IPS-15b (cell line): ENCODE results near the gene TIAM2.
"Not testable (repeated sequence)": the region's sequence is repeated elsewhere in the genome, so short reads cannot be mapped to it uniquely, and the experiment has no call there.

ENCODE experiments used
- H3K27me3 ChIP-seq: one replicate; pipeline ENCODE4 v1.6.1; 2013; ENCODE audit warnings: low read length; ENCODE audit not compliant: control insufficient read depth, insufficient read depth
- H3K36me3 ChIP-seq: one replicate; pipeline ENCODE4 v1.6.1; 2013; ENCODE audit warnings: low read length; ENCODE audit not compliant: control insufficient read depth, insufficient read depth
- H3K4me1 ChIP-seq: one replicate; pipeline ENCODE4 v1.6.1; 2013; ENCODE audit warnings: mild to moderate bottlenecking, low read length; ENCODE audit not compliant: control insufficient read depth, insufficient read depth
- H3K4me3 ChIP-seq: one replicate; pipeline ENCODE4 v1.5.1; 2013; ENCODE audit warnings: low read depth, low read length
- H3K9ac ChIP-seq: one replicate; pipeline ENCODE4 v1.6.1; 2013; ENCODE audit warnings: low read depth, mild to moderate bottlenecking, low read length
- H3K9me3 ChIP-seq: one replicate; pipeline ENCODE4 v1.6.1; 2013; ENCODE audit warnings: mild to moderate bottlenecking, low read length; ENCODE audit not compliant: control insufficient read depth, insufficient read depth

The TIAM2 gene

DNA sequence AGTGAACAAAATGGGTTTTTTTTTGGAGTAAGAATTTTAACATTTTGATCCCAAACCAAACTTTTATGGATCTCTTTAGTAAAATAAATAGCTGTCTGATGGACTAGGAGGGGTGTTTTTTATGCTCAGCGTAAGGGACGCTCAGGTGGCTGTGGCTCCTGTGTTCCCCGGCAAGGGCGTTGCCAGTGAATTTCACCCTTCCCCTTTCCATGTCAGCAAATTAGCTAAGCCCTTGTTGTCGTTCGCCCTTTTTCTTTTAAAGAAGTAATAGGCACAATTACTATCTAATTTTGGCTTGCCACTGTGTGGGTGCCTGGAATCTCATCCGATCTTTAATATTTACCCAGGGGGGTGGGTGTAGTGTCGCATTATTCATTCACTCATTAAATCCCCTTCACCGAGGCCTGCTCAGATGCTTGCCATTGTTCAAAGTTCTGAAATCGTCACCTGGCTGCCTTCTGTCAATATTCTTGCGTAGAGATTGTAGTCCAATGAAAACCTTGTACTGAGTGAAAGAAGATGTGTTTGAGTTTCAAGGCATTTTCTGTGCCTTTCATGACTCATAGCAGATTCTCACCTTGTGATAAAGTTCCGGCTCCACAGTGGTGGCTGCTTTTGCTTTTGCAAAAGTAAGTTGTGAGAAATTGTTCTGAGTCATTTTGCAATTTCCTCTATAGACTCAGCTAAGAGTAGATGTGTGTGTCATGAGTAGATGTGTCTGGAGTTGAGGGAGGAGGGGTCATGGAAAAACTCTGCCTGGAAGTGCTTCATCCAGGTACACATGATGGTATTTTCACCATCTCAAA lies 228.7 kb downstream of the TIAM2 start:
- Histone ChIP-seq H3K36me3 (no peaks in the 10 kb centered on the region), H3K4me3 (no peak overlapping the region), H3K9ac (no peak overlapping the region), H3K9me3 (no peaks in the 10 kb centered on the region), H3K4me1 (peaks cover 6% of the 10 kb centered on the region), H3K27me3 (no peaks in the 10 kb centered on the region)

DNA sequence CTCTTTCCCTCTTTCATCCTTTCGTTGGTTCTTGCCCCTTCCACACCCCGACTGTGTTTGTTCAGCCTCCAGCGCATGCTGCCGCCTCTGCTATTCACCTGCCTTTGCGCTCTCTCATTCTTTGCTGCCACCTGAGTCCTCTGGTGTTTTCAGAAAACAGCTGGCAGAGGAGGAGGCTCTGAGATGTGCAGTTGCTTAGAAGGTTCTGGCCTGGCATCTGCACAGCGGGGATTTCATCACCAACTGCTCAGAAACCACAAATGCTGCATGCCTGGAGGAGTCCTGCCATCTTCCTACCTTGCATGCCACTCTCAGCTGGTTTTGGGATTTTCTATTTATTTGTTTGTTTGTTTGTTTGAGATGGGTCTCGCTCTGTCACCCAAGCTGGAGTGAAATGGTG lies 229.5 kb downstream of the TIAM2 start:
- Histone ChIP-seq H3K4me3 (no peak overlapping the region), H3K9me3 (no peaks in the 10 kb centered on the region), H3K36me3 (no peaks in the 10 kb centered on the region), H3K27me3 (no peaks in the 10 kb centered on the region), H3K9ac (no peak overlapping the region), H3K4me1 (peaks cover 6% of the 10 kb centered on the region)

DNA sequence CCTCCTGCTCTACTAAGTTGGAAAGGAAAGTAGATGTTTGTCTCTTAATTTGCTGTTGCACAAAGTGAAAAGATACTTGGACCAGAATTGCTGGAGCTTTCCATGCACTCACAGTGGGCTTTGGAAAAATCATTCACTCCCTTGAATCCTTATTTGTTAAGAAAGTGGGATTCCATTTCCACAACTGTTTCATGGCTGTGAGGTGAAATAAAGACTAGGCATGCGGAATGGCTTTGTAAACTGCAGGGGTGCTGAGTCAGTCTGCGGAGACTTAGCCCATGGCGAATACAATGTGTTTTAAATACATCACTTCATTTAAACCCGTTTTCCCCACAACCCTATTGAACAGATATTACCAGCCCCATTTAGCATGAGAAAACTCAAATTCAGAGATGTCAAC lies 231.9 kb downstream of the TIAM2 start:
- Histone ChIP-seq H3K36me3 (no peaks in the 10 kb centered on the region), H3K4me3 (no peak overlapping the region), H3K9me3 (no peaks in the 10 kb centered on the region), H3K27me3 (no peaks in the 10 kb centered on the region), H3K9ac (no peak overlapping the region), H3K4me1 (peaks cover 6% of the 10 kb centered on the region)

DNA sequence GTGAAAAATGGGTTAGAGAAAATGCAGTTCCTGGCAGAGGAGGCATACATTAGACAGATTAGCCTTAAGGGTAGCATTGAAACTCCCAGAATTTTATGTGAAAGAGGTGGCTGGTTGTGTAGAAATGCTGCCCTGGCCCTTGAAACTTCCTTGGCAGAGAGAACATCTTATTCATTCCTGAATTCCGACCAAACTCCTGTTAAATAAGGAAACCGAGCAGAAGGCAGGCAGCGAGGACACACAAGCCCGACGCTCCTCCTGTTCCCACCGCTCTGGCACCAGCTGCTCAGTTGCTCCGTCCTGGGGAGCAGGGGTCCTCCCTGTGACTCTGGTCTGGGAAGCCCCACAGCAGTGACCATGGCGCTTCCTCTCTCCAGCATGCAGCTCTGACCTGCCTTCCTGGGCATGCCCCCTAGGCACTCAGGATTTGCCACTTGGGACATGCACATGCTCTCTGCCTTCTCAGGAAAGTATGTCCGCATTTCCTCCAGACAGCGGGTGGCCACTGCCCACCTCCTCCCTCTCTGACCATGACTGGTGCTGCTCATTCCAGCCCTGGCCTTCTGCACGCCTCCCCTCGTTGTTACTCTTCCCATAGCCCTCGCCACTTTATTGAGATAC lies 233.5 kb downstream of the TIAM2 start:
- Histone ChIP-seq H3K9me3 (no peaks in the 10 kb centered on the region), H3K9ac (no peak overlapping the region), H3K36me3 (no peaks in the 10 kb centered on the region), H3K4me3 (no peak overlapping the region), H3K27me3 (no peaks in the 10 kb centered on the region), H3K4me1 (peaks cover 6% of the 10 kb centered on the region)

DNA sequence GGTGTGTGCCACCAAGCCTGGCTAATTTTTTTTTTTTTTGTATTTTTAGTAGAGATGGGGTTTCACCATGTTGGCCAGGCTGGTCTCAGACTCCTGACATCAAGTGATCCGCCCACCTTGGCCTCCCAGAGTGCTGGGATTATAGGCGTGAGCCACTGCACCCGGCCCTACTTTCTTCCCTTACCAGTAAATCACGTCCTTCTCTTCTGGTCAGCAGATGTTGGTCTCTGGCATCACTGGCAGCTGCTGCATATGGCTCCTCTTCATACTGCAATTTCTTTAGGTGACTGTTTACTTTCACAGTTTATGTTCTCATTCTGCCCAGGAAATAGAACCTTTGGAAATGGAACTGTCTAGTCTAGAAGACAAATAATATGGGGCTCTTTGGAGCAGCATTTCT lies 235.9 kb downstream of the TIAM2 start:
- H3K4me1 ChIP-seq, H3K9ac ChIP-seq, H3K4me3 ChIP-seq, H3K36me3 ChIP-seq, H3K27me3 ChIP-seq, H3K9me3 ChIP-seq: not testable (repeated sequence)

DNA sequence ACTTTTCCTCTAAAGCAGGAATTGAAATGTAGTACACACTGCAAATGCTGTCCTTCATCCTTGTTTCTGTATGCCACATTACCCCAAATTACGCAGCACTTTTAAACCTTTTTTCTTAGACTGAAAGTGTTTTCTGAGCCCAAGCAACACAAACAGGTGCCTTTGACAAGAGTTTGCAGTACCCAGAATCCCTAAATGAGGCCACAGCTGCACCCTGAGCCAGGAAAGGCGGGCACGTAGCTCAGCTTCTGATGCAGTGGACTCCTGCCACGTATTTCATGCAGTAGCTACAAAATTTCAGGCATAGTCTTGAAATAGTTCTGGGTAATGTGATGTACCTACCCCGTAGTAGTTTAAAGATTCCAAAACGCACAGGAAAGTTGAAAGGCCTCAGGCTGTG lies 237.7 kb downstream of the TIAM2 start:
- Histone ChIP-seq H3K9ac (no peak overlapping the region), H3K9me3 (no peaks in the 10 kb centered on the region), H3K27me3 (no peaks in the 10 kb centered on the region), H3K4me3 (no peak overlapping the region), H3K36me3 (peaks cover 3% of the 10 kb centered on the region), H3K4me1 (no peaks in the 10 kb centered on the region)

DNA sequence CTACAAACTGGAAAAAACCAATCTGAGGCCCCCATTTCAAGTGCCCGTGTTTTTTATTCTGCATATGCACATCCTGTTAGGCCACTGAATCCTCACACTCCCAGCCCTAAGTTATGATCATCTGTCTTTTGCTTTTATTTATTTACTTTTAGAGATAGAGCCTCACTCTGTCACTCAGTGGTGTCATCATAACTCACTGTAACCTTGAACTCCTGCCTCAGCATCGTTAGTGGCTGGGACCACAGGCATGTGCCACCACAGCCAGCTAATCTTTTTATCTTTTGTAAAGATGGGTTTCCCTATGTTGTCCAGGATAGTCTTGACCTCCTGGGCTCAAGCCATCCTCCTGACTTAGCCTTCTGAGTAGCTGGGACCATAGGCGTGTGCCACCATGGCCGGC lies 239.1 kb downstream of the TIAM2 start:
- Histone ChIP-seq H3K9me3 (peaks cover 4% of the 10 kb centered on the region), H3K36me3 (peaks cover 3% of the 10 kb centered on the region), H3K9ac (no peak overlapping the region), H3K4me3 (no peak overlapping the region), H3K27me3 (no peaks in the 10 kb centered on the region), H3K4me1 (no peaks in the 10 kb centered on the region)

DNA sequence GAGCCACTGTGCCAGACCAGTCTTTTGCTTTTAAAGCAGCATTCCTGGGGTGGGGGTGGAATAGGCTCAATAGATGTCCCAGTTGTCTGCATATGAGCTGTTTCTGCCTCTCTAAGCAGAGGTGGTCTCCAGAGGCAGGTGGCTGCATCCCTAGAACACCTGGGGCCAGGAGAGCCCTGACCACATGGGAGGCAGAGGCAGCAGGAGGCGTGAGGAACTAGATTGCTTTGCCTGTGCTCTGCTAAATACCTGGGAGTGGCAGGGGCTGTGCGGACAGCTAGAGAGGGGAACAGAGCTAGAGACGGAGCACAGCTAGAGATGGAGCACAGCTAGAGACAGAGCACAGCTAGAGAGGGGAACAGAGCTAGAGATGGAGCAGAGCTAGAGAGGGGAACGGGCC lies 239.6 kb downstream of the TIAM2 start:
- H3K36me3 ChIP-seq: peaks cover 3% of the 10 kb centered on the region
- no peak overlapping the region for H3K9ac ChIP-seq
- H3K9me3 ChIP-seq: peaks cover 4% of the 10 kb centered on the region
- H3K4me3 ChIP-seq: no peak overlapping the region
- H3K4me1 ChIP-seq: no peaks in the 10 kb centered on the region
- no peaks in the 10 kb centered on the region for H3K27me3 ChIP-seq

DNA sequence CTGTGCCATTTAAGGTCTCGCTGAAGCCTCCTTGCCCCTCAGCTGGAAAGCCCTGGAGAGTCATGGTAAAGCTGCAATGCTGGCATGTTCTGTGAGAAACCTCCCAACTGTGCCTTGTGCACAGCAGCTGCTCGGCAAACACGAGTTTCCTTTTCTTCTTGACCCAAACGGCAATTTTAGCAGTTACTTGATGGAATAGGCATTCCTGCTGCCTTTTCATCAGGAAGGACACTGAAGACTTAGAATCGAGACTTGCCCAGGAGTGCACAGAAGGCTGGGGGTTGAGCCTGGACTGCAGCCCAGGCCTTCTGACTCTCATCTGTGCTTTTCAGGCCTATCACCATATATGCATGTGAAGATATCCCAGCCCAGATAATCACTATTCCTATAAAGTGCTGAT lies 240.0 kb downstream of the TIAM2 start:
- Histone ChIP-seq H3K27me3 (no peaks in the 10 kb centered on the region), H3K9ac (no peak overlapping the region), H3K4me1 (no peaks in the 10 kb centered on the region), H3K36me3 (peaks cover 3% of the 10 kb centered on the region), H3K4me3 (no peak overlapping the region), H3K9me3 (peaks cover 4% of the 10 kb centered on the region)

DNA sequence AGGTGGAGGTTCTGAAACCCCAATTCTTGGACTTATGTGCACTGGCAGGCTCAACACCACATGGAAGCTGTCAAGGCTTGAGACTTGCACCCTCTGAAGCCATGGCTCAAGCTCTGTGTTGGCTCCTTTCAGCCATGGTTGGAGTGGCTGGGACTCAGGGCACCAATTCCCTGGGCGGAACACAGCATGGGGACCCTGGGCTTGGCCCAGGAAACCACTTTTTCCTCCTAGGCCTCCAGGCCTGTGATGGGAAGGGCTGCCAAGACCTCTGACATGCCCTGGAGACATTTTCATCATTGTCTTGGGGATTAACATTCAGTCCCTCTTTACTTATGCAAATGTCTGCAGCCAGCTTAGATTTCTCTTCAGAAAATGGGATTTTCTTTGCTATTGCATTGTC lies 242.5 kb downstream of the TIAM2 start:
- Histone ChIP-seq H3K9ac (no peak overlapping the region), H3K4me1 (no peaks in the 10 kb centered on the region), H3K27me3 (no peaks in the 10 kb centered on the region), H3K4me3 (no peak overlapping the region), H3K36me3 (peaks cover 3% of the 10 kb centered on the region), H3K9me3 (peaks cover 4% of the 10 kb centered on the region)

DNA sequence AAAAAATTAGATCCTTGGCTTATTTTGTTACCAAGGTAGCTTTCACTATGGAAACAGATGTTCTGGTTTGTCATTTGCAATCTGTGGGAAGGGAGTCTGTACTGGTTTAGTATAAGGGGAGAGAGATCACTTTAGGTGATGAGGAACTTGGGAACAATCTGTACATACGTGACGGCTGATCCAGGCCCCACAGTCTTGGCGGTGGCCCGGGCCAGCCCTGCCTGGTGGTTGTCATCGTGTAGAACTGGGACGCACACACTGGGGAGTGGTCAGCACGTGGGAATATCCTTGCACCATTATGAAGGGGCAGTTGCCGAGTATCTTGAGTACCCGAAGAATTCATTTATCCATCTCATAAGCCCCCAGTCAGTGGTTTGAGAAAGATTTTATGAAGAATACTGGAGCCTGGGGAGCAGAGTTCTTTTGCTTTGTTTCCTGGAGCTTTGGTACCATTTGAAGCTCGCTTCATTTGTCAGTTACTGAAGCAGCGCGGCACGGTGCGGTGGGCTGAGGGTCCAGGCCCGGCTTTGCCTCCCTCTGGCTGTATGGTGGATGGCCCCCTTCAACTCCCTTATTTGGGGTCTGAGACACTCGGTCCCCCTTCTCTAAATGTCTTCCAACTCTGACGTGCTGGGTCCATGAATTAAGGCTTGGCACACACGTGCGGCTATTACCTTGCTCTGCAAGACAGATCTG lies 245.9 kb downstream of the TIAM2 start:
- peaks cover 3% of the 10 kb centered on the region for H3K36me3 ChIP-seq
- no peak overlapping the region for H3K4me3 ChIP-seq

DNA sequence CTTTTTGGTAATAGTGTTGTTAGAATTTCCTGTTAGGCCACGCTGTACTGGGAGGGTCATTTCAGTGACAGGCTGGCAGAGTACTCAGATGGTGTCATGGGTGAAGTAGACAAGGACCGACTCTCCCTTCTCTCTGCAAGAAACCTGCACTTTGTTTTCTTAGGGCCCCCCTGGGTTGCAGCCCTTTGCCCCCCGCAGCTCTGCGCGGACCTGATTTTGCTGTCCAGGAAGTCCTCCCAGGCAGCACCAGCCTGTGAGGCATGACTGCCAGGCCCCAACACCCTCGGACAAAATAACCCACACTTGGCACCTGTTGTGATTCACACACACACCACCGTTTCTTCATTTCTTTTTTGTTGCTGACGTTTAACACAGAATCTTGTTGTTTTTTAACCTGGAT lies 246.9 kb downstream of the TIAM2 start:
- Histone ChIP-seq H3K36me3 (peaks cover 3% of the 10 kb centered on the region), H3K9me3 (peaks cover 4% of the 10 kb centered on the region), H3K9ac (no peak overlapping the region), H3K27me3 (no peaks in the 10 kb centered on the region), H3K4me3 (no peak overlapping the region), H3K4me1 (no peaks in the 10 kb centered on the region)

More for the DNA sequence above, 245.9 kb downstream of the TIAM2 start:
- H3K9ac ChIP-seq: no peak overlapping the region
- no peaks in the 10 kb centered on the region for H3K4me1 ChIP-seq
- no peaks in the 10 kb centered on the region for H3K27me3 ChIP-seq
- H3K9me3 ChIP-seq: peaks cover 4% of the 10 kb centered on the region
